WTC11 (cell line): ENCODE data around the gene UGP2. TPM values are rescaled to one million over a fixed set of nuclear protein-coding genes. Genes with fewer than 3 reads are reported as not detected.

Experiments
- ATAC-seq: fragments of 200-7000 bp; cut with Tn5 transposase; 2 replicates; pipeline ENCODE4 v1.10.0; 2021; ENCODE audit warnings: mild to moderate bottlenecking, moderate library complexity
- CTCF ChIA-PET: fragments of 300-600 bp; sonication (Branson Sonifier 250); formaldehyde crosslinking; loops from one replicate; lab custom pipeline; 2021; ENCODE audit warnings: antibody characterized with exemption; lab: Charles Lee
- POLR2A ChIA-PET: fragments of 350-600 bp; sonication (Branson Sonifier 250); formaldehyde crosslinking; loops from one replicate; lab custom pipeline; 2021; ENCODE audit warnings: antibody characterized with exemption; lab: Charles Lee
- DNase-seq: peaks from one replicate; pipeline ENCODE4 v3.0.0; 2021; ENCODE audit warnings: low spot score
- H3K27ac Mint-ChIP-seq: 2 replicates; pipeline ENCODE4 v1.8.0; 2021; ENCODE audit warnings: mixed read lengths
- H3K27me3 Mint-ChIP-seq: 2 replicates; pipeline ENCODE4 v1.8.0; 2021; ENCODE audit warnings: low read depth, mild to moderate bottlenecking, moderate library complexity, mixed read lengths
- H3K36me3 Mint-ChIP-seq: 2 replicates; pipeline ENCODE4 v1.8.0; 2021; ENCODE audit warnings: mixed read lengths
- H3K4me1 Mint-ChIP-seq: 2 replicates; pipeline ENCODE4 v1.8.0; 2022; ENCODE audit warnings: mixed read lengths
- H3K4me3 Mint-ChIP-seq: 2 replicates; pipeline ENCODE4 v1.8.0; 2021; ENCODE audit warnings: mild to moderate bottlenecking, moderate library complexity, mixed read lengths
- H3K9me3 Mint-ChIP-seq: 2 replicates; pipeline ENCODE4 v1.8.0; 2021; ENCODE audit warnings: mixed read lengths
- CBFB ChIP-seq: sonication (generic); formaldehyde crosslinking; IDR thresholded peaks from 2 replicates; pipeline ENCODE4 v1.8.1; 2022; ENCODE audit warnings: mild to moderate bottlenecking, low read depth, missing genetic modification reagents
- ELF4 ChIP-seq: sonication (generic); formaldehyde crosslinking; IDR thresholded peaks from 2 replicates; pipeline ENCODE4 v1.8.1; 2022; ENCODE audit warnings: low read depth, mild to moderate bottlenecking, moderate library complexity, missing genetic modification reagents
- FOXP1 ChIP-seq: sonication (generic); formaldehyde crosslinking; IDR thresholded peaks from 2 replicates; pipeline ENCODE4 v1.8.0; 2022; ENCODE audit warnings: missing genetic modification reagents, mild to moderate bottlenecking, moderate library complexity, borderline replicate concordance
- MXD4 ChIP-seq: fragments of 250-450 bp; sonication (Bioruptor Pico); IDR thresholded peaks from 2 replicates; pipeline ENCODE4 v1.8.0; 2021; ENCODE audit warnings: mild to moderate bottlenecking, moderate library complexity, borderline replicate concordance
- MYBL2 ChIP-seq: sonication (generic); formaldehyde crosslinking; IDR thresholded peaks from 2 replicates; pipeline ENCODE4 v1.8.1; 2023; ENCODE audit warnings: mild to moderate bottlenecking, moderate library complexity, missing genetic modification reagents
- OVOL2 ChIP-seq: fragments of 250-450 bp; sonication (Bioruptor Pico); IDR thresholded peaks from 2 replicates; pipeline ENCODE4 v1.9.0; 2021; ENCODE audit warnings: mild to moderate bottlenecking, borderline replicate concordance
- RELA ChIP-seq: sonication (generic); formaldehyde crosslinking; IDR thresholded peaks from 2 replicates; pipeline ENCODE4 v1.8.1; 2022; ENCODE audit warnings: missing genetic modification reagents, mild to moderate bottlenecking, borderline replicate concordance
- RORB ChIP-seq: fragments of 250-450 bp; sonication (Bioruptor Pico); IDR thresholded peaks from 2 replicates; pipeline ENCODE4 v1.9.0; 2021; ENCODE audit warnings: mild to moderate bottlenecking
- SMAD3 ChIP-seq: sonication (generic); formaldehyde crosslinking; IDR thresholded peaks from 2 replicates; pipeline ENCODE4 v1.8.0; 2022; ENCODE audit warnings: missing genetic modification reagents, mild to moderate bottlenecking, borderline replicate concordance
- SP1 ChIP-seq: sonication (generic); formaldehyde crosslinking; conservative IDR thresholded peaks from 2 replicates; pipeline ENCODE4 v1.8.1; 2022; ENCODE audit warnings: missing genetic modification reagents
- ZNF219 ChIP-seq: sonication (generic); formaldehyde crosslinking; IDR thresholded peaks from 2 replicates; pipeline ENCODE4 v1.8.0; 2023; ENCODE audit warnings: missing genetic modification reagents, mild to moderate bottlenecking, borderline replicate concordance
- ZNF416 ChIP-seq: fragments of 250-450 bp; sonication (Bioruptor Pico); IDR thresholded peaks from 2 replicates; pipeline ENCODE4 v1.9.0; 2021; ENCODE audit warnings: mild to moderate bottlenecking, inconsistent platforms
- total RNA-seq: library from RNA; stranded (reverse); gene quantifications from 3 replicates; pipeline ENCODE4 v1.2.3, GENCODE V29; 2021
- TF ChIP-seq, protein P1 (sequence below): fragments of 250-450 bp; sonication (Bioruptor Pico); conservative IDR thresholded peaks from 2 replicates; pipeline ENCODE4 v1.9.0; 2021; ENCODE audit warnings: mild to moderate bottlenecking
- TF ChIP-seq, protein P2 (sequence below): sonication (generic); formaldehyde crosslinking; IDR thresholded peaks from 2 replicates; pipeline ENCODE4 v1.8.0; 2023; ENCODE audit warnings: mild to moderate bottlenecking, missing genetic modification reagents
- TF ChIP-seq, protein P3 (sequence below): sonication (generic); formaldehyde crosslinking; conservative IDR thresholded peaks from 2 replicates; pipeline ENCODE4 v1.8.1; 2023; ENCODE audit warnings: mild to moderate bottlenecking, low read depth, missing genetic modification reagents, moderate library complexity
- TF ChIP-seq, protein P4 (sequence below): sonication (generic); formaldehyde crosslinking; IDR thresholded peaks from 2 replicates; pipeline ENCODE4 v1.8.1; 2023; ENCODE audit warnings: mild to moderate bottlenecking, missing genetic modification reagents, moderate library complexity
- TF ChIP-seq, protein P5 (sequence below): fragments of 250-450 bp; sonication (Bioruptor Pico); IDR thresholded peaks from 2 replicates; pipeline ENCODE4 v1.9.0; 2021; ENCODE audit warnings: moderate library complexity, mild to moderate bottlenecking, inconsistent platforms, borderline replicate concordance
- TF ChIP-seq, protein P6 (sequence below): fragments of 250-450 bp; sonication (Bioruptor Pico); IDR thresholded peaks from 2 replicates; pipeline ENCODE4 v2.1.2; 2022; ENCODE audit warnings: mild to moderate bottlenecking, moderate library complexity
- TF ChIP-seq, protein P7 (sequence below): sonication (generic); formaldehyde crosslinking; IDR thresholded peaks from 2 replicates; pipeline ENCODE4 v1.8.1; 2022; ENCODE audit warnings: low read depth, mild to moderate bottlenecking, moderate library complexity, missing genetic modification reagents, borderline replicate concordance
- TF ChIP-seq, protein P8 (sequence below): fragments of 250-450 bp; sonication (Bioruptor Pico); IDR thresholded peaks from 2 replicates; pipeline ENCODE4 v1.9.0; 2021; ENCODE audit warnings: mild to moderate bottlenecking, borderline replicate concordance

UGP2 gene
- total RNA-seq, 1 experiment from 2014 or later = 543 TPM

DNA sequence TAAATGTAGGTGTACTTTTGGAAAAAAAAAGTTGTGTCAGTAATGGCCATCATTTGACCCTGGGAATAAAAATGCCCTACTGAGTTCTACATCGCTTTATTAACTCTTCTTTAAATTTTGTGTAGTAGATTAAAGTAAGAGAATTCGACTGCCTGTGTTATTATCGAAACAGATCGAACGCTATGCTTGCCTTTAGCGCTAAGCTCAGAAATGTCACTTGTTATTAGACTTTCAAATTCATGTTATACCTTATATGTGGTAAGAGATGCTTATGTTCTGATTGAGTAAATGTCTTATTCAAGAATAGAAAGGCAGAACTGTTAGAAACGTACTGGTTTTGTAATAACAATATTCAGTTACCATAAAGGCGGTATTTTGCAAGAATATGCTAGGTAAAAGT, 1.4 kb downstream of the UGP2 start:
- Mint-ChIP-seq H3K36me3 (peaks cover 45% of the 10 kb centered on the region), H3K4me1 (peaks cover 55% of the 10 kb centered on the region), H3K4me3 (peak overlapping the region; percentile 100), H3K27me3 (no peaks in the 10 kb centered on the region), H3K27ac (peak overlapping the region; percentile 97), H3K9me3 (no peaks in the 10 kb centered on the region)
- DNase-seq (no peak), ATAC-seq (no peak)
- ChIA-PET POLR2A (interaction anchor here (2.0 to 3.3 kb wide), 3 partner anchors 18 to 255 kb away, joined by 5 to 14 read pairs (median 11); partner anchors contain the start of genes MDH1 and WDPCP), CTCF (interaction anchor here (1.0 kb wide), 1 partner anchor 144 kb away, joined by 4 read pairs; no protein-coding TSS in a partner anchor)
- TF ChIP-seq, protein P1, sequence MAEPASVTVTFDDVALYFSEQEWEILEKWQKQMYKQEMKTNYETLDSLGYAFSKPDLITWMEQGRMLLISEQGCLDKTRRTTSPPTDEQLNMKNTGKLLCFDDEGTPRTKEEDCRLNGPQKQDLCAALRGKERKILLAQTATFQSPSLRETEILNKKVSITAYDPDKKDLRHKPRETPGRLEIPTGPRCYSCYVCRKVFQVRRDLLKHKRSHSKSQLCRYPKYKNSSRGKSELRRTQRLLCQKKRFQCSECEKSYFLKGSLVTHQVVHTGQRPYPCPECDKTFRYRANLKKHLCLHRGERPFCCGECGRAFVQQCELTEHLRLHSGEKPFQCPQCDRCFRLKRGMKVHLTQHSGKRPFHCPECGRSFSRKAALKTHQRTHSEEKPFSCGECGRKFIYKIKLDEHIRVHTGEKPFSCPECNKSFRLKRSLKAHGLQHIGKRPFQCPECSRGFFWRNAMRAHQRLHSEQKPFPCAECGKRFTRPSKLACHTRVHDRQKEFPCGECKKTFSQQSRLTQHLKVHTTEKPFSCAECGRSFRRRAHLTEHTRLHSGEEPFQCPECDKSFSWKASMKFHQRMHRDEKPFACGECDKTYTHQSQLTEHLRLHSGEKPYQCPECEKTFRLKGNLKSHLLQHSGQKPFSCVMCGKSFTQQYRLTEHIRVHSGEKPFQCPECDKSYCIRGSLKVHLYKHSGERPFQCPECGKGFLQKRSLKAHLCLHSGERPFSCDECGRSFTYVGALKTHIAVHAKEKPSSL (CRISPR knock-in tag) = no peak
- TF ChIP-seq OVOL2 (CRISPR knock-in tag) (no peak), SP1 (CRISPR knock-in tag) (no peak), CBFB (CRISPR knock-in tag) (no peak), SMAD3 (CRISPR knock-in tag) (no peak), ZNF416 (CRISPR knock-in tag) (no peak), FOXP1 (CRISPR knock-in tag) (no peak), ELF4 (CRISPR knock-in tag) (no peak), ZNF219 (CRISPR knock-in tag) (no peak), MXD4 (CRISPR knock-in tag) (no peak), RELA (CRISPR knock-in tag) (no peak), RORB (CRISPR knock-in tag) (no peak), MYBL2 (no peak)
- TF ChIP-seq, protein P2, sequence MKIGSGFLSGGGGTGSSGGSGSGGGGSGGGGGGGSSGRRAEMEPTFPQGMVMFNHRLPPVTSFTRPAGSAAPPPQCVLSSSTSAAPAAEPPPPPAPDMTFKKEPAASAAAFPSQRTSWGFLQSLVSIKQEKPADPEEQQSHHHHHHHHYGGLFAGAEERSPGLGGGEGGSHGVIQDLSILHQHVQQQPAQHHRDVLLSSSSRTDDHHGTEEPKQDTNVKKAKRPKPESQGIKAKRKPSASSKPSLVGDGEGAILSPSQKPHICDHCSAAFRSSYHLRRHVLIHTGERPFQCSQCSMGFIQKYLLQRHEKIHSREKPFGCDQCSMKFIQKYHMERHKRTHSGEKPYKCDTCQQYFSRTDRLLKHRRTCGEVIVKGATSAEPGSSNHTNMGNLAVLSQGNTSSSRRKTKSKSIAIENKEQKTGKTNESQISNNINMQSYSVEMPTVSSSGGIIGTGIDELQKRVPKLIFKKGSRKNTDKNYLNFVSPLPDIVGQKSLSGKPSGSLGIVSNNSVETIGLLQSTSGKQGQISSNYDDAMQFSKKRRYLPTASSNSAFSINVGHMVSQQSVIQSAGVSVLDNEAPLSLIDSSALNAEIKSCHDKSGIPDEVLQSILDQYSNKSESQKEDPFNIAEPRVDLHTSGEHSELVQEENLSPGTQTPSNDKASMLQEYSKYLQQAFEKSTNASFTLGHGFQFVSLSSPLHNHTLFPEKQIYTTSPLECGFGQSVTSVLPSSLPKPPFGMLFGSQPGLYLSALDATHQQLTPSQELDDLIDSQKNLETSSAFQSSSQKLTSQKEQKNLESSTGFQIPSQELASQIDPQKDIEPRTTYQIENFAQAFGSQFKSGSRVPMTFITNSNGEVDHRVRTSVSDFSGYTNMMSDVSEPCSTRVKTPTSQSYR = no peak
- TF ChIP-seq, protein P3, sequence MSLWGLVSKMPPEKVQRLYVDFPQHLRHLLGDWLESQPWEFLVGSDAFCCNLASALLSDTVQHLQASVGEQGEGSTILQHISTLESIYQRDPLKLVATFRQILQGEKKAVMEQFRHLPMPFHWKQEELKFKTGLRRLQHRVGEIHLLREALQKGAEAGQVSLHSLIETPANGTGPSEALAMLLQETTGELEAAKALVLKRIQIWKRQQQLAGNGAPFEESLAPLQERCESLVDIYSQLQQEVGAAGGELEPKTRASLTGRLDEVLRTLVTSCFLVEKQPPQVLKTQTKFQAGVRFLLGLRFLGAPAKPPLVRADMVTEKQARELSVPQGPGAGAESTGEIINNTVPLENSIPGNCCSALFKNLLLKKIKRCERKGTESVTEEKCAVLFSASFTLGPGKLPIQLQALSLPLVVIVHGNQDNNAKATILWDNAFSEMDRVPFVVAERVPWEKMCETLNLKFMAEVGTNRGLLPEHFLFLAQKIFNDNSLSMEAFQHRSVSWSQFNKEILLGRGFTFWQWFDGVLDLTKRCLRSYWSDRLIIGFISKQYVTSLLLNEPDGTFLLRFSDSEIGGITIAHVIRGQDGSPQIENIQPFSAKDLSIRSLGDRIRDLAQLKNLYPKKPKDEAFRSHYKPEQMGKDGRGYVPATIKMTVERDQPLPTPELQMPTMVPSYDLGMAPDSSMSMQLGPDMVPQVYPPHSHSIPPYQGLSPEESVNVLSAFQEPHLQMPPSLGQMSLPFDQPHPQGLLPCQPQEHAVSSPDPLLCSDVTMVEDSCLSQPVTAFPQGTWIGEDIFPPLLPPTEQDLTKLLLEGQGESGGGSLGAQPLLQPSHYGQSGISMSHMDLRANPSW (CRISPR knock-in tag) = no peak
- TF ChIP-seq, protein P4, sequence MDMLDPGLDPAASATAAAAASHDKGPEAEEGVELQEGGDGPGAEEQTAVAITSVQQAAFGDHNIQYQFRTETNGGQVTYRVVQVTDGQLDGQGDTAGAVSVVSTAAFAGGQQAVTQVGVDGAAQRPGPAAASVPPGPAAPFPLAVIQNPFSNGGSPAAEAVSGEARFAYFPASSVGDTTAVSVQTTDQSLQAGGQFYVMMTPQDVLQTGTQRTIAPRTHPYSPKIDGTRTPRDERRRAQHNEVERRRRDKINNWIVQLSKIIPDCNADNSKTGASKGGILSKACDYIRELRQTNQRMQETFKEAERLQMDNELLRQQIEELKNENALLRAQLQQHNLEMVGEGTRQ = no peak
- TF ChIP-seq, protein P5, sequence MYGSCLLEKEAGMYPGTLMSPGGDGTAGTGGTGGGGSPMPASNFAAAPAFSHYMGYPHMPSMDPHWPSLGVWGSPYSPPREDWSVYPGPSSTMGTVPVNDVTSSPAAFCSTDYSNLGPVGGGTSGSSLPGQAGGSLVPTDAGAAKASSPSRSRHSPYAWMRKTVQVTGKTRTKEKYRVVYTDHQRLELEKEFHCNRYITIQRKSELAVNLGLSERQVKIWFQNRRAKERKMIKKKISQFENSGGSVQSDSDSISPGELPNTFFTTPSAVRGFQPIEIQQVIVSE (CRISPR knock-in tag) = no peak
- TF ChIP-seq, protein P6, sequence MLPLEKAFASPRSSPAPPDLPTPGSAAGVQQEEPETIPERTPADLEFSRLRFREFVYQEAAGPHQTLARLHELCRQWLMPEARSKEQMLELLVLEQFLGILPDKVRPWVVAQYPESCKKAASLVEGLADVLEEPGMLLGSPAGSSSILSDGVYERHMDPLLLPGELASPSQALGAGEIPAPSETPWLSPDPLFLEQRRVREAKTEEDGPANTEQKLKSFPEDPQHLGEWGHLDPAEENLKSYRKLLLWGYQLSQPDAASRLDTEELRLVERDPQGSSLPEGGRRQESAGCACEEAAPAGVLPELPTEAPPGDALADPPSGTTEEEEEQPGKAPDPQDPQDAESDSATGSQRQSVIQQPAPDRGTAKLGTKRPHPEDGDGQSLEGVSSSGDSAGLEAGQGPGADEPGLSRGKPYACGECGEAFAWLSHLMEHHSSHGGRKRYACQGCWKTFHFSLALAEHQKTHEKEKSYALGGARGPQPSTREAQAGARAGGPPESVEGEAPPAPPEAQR (CRISPR knock-in tag) = no peak
- TF ChIP-seq, protein P7, sequence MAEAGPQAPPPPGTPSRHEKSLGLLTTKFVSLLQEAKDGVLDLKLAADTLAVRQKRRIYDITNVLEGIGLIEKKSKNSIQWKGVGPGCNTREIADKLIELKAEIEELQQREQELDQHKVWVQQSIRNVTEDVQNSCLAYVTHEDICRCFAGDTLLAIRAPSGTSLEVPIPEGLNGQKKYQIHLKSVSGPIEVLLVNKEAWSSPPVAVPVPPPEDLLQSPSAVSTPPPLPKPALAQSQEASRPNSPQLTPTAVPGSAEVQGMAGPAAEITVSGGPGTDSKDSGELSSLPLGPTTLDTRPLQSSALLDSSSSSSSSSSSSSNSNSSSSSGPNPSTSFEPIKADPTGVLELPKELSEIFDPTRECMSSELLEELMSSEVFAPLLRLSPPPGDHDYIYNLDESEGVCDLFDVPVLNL (CRISPR knock-in tag) = no peak
- TF ChIP-seq, protein P8, sequence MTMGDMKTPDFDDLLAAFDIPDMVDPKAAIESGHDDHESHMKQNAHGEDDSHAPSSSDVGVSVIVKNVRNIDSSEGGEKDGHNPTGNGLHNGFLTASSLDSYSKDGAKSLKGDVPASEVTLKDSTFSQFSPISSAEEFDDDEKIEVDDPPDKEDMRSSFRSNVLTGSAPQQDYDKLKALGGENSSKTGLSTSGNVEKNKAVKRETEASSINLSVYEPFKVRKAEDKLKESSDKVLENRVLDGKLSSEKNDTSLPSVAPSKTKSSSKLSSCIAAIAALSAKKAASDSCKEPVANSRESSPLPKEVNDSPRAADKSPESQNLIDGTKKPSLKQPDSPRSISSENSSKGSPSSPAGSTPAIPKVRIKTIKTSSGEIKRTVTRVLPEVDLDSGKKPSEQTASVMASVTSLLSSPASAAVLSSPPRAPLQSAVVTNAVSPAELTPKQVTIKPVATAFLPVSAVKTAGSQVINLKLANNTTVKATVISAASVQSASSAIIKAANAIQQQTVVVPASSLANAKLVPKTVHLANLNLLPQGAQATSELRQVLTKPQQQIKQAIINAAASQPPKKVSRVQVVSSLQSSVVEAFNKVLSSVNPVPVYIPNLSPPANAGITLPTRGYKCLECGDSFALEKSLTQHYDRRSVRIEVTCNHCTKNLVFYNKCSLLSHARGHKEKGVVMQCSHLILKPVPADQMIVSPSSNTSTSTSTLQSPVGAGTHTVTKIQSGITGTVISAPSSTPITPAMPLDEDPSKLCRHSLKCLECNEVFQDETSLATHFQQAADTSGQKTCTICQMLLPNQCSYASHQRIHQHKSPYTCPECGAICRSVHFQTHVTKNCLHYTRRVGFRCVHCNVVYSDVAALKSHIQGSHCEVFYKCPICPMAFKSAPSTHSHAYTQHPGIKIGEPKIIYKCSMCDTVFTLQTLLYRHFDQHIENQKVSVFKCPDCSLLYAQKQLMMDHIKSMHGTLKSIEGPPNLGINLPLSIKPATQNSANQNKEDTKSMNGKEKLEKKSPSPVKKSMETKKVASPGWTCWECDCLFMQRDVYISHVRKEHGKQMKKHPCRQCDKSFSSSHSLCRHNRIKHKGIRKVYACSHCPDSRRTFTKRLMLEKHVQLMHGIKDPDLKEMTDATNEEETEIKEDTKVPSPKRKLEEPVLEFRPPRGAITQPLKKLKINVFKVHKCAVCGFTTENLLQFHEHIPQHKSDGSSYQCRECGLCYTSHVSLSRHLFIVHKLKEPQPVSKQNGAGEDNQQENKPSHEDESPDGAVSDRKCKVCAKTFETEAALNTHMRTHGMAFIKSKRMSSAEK (CRISPR knock-in tag) = no peak
